Neural crest cell (in vitro differentiated cells): ENCODE results near the gene KRT75. TPM values are rescaled to one million over a fixed set of nuclear protein-coding genes. Genes with fewer than 3 reads are reported as not detected.
A peak's percentile ranks its signal among the peaks of the same experiment; 100 is the strongest.

ENCODE experiments used
- DNase-seq: peaks from one replicate; pipeline ENCODE4 v3.0.0; 2021; ENCODE audit warnings: low read depth, mixed read lengths, low spot score
- H3K27ac Mint-ChIP-seq: one replicate; pipeline ENCODE4 v1.8.0; 2021; ENCODE audit warnings: mild to moderate bottlenecking, mixed read lengths; ENCODE audit not compliant: unreplicated experiment
- H3K27me3 Mint-ChIP-seq: 2 replicates; pipeline ENCODE4 v1.8.0; 2021; ENCODE audit warnings: low read depth, mild to moderate bottlenecking, mixed read lengths
- H3K36me3 Mint-ChIP-seq: 2 replicates; pipeline ENCODE4 v1.8.0; 2021; ENCODE audit warnings: low read depth, mild to moderate bottlenecking, mixed read lengths
- H3K4me1 Mint-ChIP-seq: 2 replicates; pipeline ENCODE4 v1.8.0; 2021; ENCODE audit warnings: mixed read lengths
- H3K4me3 Mint-ChIP-seq: one replicate; pipeline ENCODE4 v1.8.0; 2021; ENCODE audit warnings: mild to moderate bottlenecking, mixed read lengths
- H3K9me3 Mint-ChIP-seq: 2 replicates; pipeline ENCODE4 v1.8.0; 2021; ENCODE audit warnings: mixed read lengths
- long read RNA-seq: library from polyadenylated mRNA; unstranded; transcript quantifications from one replicate; pipeline ENCODE4 v2.0.0, GENCODE V29; 2020
- total RNA-seq: library from RNA; stranded (reverse); gene quantifications from 2 replicates; pipeline ENCODE4 v1.2.1, GENCODE V29; 2021
- TF ChIP-seq, protein P1 (sequence below): fragments of 200-600 bp; sonication (generic); conservative IDR thresholded peaks from 2 replicates; pipeline ENCODE4 v1.5.0; 2021; ENCODE audit warnings: antibody characterized with exemption, mild to moderate bottlenecking

KRT75 gene
- not detected in 2 replicates for total RNA-seq
- long read RNA-seq = 0 reads

DNA sequence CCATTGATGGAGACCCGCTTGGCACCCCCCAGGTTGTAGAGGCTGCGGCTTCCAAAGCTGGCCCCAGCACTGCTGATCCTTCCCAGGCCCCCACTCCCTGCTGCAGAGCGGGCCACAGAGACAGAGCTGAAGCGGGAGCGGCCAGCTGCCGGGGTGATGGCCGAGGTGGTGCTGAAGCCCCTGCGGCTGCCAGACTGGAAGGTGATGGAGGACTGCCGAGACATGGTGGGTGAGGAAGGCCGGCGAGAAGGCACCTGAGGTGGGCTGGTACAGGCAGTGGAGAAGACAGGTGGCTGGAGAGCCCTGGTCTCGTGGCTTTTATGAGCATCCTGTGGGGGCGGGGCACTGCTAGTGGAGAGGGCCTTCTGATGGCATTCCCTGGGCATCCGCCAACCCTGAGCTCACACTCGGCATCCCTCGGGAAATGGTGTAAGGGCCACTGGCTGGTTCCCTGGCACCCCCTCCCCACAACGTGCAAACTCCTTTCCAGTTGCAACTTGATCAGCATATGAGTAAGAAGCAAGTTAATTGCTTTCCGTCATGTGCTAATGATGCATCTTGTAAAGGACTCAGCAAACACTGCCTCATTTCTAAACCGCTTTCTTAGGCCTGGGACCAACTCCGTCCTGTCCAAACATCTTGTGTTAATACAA, at the start of gene KRT75:
KRT75 (minus strand) TSS at position 291 of the 653 bp plus-strand sequence; CDS start at position 224, 67 bp downstream.
- H3K4me3 Mint-ChIP-seq = no peak within 1 kb of the TSS
- H3K27me3 Mint-ChIP-seq = peaks cover 23% of the 10 kb centered on the region
- H3K4me1 Mint-ChIP-seq = peaks cover 10% of the 10 kb centered on the region
- no peak within 1 kb of the TSS for H3K27ac Mint-ChIP-seq
- no peaks in the 10 kb centered on the region for H3K36me3 Mint-ChIP-seq
- peaks cover 3% of the 10 kb centered on the region for H3K9me3 Mint-ChIP-seq
- DNase-seq = no peak
- TF ChIP-seq, protein P1, sequence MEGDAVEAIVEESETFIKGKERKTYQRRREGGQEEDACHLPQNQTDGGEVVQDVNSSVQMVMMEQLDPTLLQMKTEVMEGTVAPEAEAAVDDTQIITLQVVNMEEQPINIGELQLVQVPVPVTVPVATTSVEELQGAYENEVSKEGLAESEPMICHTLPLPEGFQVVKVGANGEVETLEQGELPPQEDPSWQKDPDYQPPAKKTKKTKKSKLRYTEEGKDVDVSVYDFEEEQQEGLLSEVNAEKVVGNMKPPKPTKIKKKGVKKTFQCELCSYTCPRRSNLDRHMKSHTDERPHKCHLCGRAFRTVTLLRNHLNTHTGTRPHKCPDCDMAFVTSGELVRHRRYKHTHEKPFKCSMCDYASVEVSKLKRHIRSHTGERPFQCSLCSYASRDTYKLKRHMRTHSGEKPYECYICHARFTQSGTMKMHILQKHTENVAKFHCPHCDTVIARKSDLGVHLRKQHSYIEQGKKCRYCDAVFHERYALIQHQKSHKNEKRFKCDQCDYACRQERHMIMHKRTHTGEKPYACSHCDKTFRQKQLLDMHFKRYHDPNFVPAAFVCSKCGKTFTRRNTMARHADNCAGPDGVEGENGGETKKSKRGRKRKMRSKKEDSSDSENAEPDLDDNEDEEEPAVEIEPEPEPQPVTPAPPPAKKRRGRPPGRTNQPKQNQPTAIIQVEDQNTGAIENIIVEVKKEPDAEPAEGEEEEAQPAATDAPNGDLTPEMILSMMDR = no peak

DNA sequence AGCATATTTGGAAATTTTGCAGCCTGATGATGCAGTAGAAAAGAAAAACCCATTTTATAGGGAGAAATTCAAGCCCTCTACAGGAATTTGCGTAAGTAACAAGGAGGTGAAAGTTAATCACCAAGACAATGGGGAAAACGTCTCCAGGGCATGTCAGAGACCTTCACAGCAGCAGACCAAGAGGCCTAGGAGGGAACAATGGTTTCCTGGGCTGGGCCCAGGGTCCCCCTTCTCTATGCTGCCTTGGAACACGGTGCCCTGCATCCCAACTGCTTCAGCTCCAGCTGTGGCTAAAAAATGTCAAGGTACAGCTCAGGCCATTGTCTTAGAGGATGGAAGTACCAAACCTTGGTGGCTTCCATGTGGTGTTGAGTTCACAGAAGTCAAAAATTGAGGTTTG, 45.9 kb upstream of the KRT75 start:
- Mint-ChIP-seq H3K9me3 (peaks cover 22% of the 10 kb centered on the region), H3K4me1 (no peaks in the 10 kb centered on the region), H3K27me3 (peaks cover 32% of the 10 kb centered on the region), H3K36me3 (no peaks in the 10 kb centered on the region), H3K4me3 (no peak overlapping the region), H3K27ac (no peak overlapping the region)
- TF ChIP-seq, protein P1 = no peak
- DNase-seq = no peak

DNA sequence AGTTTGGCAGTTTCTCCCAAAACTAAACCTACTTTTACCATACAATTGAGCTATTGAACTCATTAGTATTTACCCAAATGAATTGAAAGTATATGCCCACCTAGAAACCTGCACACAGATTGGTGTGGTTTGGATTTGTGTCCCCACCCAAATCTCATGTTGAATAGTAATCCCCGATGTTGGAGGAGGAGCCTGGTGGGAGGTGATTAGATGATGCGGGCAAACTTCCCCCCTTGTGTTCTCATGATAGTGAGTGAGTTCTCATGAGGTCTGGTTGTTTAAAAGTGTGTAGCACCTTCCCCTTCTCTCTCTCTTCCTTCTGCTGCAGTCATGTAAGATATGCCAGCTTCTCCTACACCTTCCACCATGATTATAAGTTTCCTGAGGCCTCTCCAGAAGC, 43.5 kb upstream of the KRT75 start:
- Mint-ChIP-seq H3K4me1 (no peaks in the 10 kb centered on the region), H3K4me3 (no peak overlapping the region), H3K9me3 (peaks cover 12% of the 10 kb centered on the region), H3K27ac (no peak overlapping the region), H3K36me3 (no peaks in the 10 kb centered on the region), H3K27me3 (peaks cover 15% of the 10 kb centered on the region)
- TF ChIP-seq, protein P1 = no peak
- no peak for DNase-seq

DNA sequence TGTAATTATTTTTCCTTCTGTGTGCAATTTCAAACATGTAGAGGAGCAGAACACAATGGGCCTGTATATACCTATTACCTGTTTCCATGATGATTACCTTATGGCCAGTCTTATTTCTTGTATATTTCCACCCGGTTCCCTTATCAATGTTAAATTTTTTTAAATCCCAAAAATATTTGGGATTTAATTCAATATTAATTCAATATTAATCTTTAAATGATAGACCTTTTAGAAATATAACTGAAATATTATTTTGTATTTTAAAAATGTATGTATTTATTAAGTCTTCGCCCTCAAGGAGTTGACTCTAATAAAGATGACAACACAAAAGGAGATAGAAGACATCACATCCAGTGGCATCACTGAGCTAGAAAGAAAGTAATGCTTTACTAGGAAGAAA, 40.0 kb upstream of the KRT75 start:
- peaks cover 16% of the 10 kb centered on the region for H3K27me3 Mint-ChIP-seq
- H3K4me1 Mint-ChIP-seq = no peaks in the 10 kb centered on the region
- no peak overlapping the region for H3K4me3 Mint-ChIP-seq
- H3K9me3 Mint-ChIP-seq = peaks cover 7% of the 10 kb centered on the region
- no peak for DNase-seq
- H3K27ac Mint-ChIP-seq = peak overlapping the region; percentile 28
- H3K36me3 Mint-ChIP-seq = no peaks in the 10 kb centered on the region
- TF ChIP-seq, protein P1 = no peak

DNA sequence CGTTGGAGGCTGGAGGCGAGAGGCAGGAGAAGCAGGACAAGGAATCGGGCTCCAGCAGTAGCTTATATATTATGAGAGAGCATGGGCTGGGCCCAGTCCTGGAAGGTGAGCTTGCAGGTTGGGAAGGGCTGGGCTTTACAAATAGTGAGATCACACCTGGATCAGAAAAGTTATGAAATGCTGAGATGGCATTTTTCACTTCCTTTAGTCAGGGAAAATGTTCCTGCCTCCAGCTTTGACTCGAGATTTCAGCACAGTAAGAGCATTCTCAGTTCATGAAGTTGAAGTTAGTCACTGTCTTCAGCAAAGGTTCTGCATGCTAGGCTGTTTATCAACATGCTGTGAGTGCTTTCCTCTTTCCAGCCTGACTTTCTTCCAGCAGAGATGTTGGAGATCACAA, 39.6 kb upstream of the KRT75 start, which contains the start of gene KRT6C:
KRT6C (minus strand) TSS at position 38 of the 400 bp plus-strand sequence. CDS start 68 bp downstream, outside the sequence.
- H3K4me3 Mint-ChIP-seq = no peak within 1 kb of the TSS

More for the DNA sequence above, 39.6 kb upstream of the KRT75 start, which contains the start of gene KRT6C:
- Mint-ChIP-seq H3K27ac (peak within 1 kb of the TSS; percentile 28), H3K4me1 (no peaks in the 10 kb centered on the region), H3K36me3 (no peaks in the 10 kb centered on the region), H3K9me3 (peaks cover 7% of the 10 kb centered on the region), H3K27me3 (peaks cover 16% of the 10 kb centered on the region)
- DNase-seq = no peak
- TF ChIP-seq, protein P1 = no peak
